SU-DHL-6 (cell line): ENCODE measurements around the gene TRAF3IP1.

Source experiments
- H2AFZ ChIP-seq: fragments of 200-600 bp; sonication (generic); 2 replicates; pipeline ENCODE4 v1.6.1; 2014; ENCODE audit warnings: low read depth, mild to moderate bottlenecking, moderate library complexity, mixed read lengths, antibody characterized with exemption, low read length; ENCODE audit not compliant: severe bottlenecking
- H3F3A ChIP-seq: fragments of 200-600 bp; shearing (Covaris generic); 2 replicates; pipeline ENCODE4 v1.6.0; 2016; ENCODE audit warnings: antibody characterized with exemption, mild to moderate bottlenecking; ENCODE audit not compliant: insufficient read depth
- H3K27ac ChIP-seq: fragments of 200-600 bp; sonication (generic); 2 replicates; pipeline ENCODE4 v1.5.1; 2016; ENCODE audit warnings: low read depth, mild to moderate bottlenecking, low read length, moderate library complexity, mixed read lengths
- H3K27me3 ChIP-seq: fragments of 200-600 bp; sonication (generic), shearing (Covaris generic); 2 replicates; pipeline ENCODE4 v1.6.0; 2014; ENCODE audit warnings: mild to moderate bottlenecking, low read length
- H3K36me3 ChIP-seq: fragments of 200-600 bp; sonication (generic); 2 replicates; pipeline ENCODE4 v1.6.1; 2014; ENCODE audit warnings: mild to moderate bottlenecking, low read length, mixed read lengths
- H3K4me2 ChIP-seq: fragments of 300-600, 200-600 bp; shearing (Covaris generic), sonication (generic); 2 replicates; pipeline ENCODE4 v1.6.0; 2014; ENCODE audit warnings: low read length, low read depth, mild to moderate bottlenecking; ENCODE audit not compliant: poor library complexity, severe bottlenecking
- H3K4me3 ChIP-seq: fragments of 200-600 bp; sonication (generic); 2 replicates; pipeline ENCODE4 v1.5.1; 2014; ENCODE audit warnings: antibody characterized with exemption, low read length, mild to moderate bottlenecking, mixed read lengths; ENCODE audit not compliant: insufficient read depth, poor library complexity, severe bottlenecking
- H3K79me2 ChIP-seq: fragments of 200-600 bp; sonication (generic); 2 replicates; pipeline ENCODE4 v1.6.1; 2014; ENCODE audit warnings: mild to moderate bottlenecking, low read length, moderate library complexity; ENCODE audit not compliant: insufficient read depth
- H3K9ac ChIP-seq: fragments of 200-600 bp; sonication (generic); 2 replicates; pipeline ENCODE4 v1.7.0; 2014; ENCODE audit warnings: mild to moderate bottlenecking, low read length
- H3K9me2 ChIP-seq: fragments of 200-600 bp; sonication (generic); replicated peaks from 2 replicates; pipeline ENCODE4 v1.6.1; 2014; ENCODE audit warnings: low read length; ENCODE audit not compliant: insufficient read depth
- H3K9me3 ChIP-seq: fragments of 200-600 bp; sonication (generic); 2 replicates; pipeline ENCODE4 v1.6.1; 2014; ENCODE audit warnings: low read length, mixed read lengths; ENCODE audit not compliant: insufficient read depth
- H4K20me1 ChIP-seq: fragments of 200-600 bp; sonication (generic); 2 replicates; pipeline ENCODE4 v1.6.1; 2014; ENCODE audit warnings: low read depth, mild to moderate bottlenecking, antibody characterized with exemption, low read length, moderate library complexity, mixed read lengths
- EZH2phosphoT487 ChIP-seq: fragments of 200-600 bp; sonication (generic), shearing (Covaris generic); conservative IDR thresholded peaks from 2 replicates; pipeline ENCODE4 v1.6.1; 2018; ENCODE audit warnings: mild to moderate bottlenecking, antibody characterized with exemption, low read length, moderate library complexity, mixed read lengths
- TF ChIP-seq, protein P1 (sequence below): fragments of 200-600 bp; sonication (generic); IDR thresholded peaks from one replicate; pipeline ENCODE4 v1.5.1; 2017; ENCODE audit warnings: antibody characterized with exemption, mild to moderate bottlenecking, low read length, moderate library complexity; ENCODE audit not compliant: insufficient read depth, poor library complexity, severe bottlenecking

Gene TRAF3IP1

DNA sequence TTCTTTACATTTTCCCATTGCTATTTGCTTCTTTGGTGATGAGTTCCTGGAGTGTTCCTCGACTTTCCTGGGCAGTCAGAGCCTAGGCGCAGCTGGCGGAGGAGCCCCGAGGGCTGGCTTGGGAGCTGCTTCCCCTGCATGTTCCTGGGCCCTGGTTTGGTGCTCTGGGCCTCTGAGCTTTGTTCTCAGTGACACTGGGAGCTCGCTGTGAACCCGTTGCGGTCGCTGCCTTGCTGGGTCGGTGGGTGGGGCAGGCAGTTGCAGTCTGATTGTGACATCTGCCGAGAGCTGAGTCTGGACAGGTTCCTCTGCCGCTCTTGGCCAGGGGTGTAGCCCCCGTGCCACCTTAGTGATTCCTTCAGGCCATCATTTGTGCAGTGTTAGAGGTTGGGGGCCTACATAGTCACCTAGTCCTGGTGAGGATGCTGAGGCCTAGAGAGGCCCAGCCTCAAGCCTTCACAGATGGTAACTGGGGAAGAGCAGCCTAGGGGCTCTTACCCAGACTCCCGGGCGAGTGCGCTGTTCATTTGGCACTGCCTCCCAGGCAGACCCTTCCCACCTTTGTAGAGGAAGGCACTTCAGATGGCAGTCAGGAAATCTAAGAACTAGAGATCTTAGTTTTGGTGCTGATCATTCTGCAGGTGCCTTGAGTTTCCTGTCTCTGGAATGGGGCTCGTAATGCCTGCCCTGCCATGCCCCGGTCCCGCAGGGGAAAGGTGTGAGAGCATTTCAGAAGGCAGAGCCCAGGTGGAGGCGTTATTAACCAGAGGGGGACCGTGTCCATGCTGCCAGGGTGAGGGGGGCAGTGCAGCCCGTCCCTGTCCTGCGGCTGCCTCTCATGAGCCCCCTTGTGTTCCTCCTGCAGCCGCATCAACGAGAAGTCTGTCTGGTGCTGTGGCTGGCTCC lies 114.8 kb downstream of the TRAF3IP1 start:
- Histone ChIP-seq H3K9me2 (no peaks in the 10 kb centered on the region), H3K9me3 (no peaks in the 10 kb centered on the region), H3F3A (no peaks in the 10 kb centered on the region), H3K27ac (no peak overlapping the region), H3K4me2 (no peak overlapping the region), H2AFZ (no peak overlapping the region), H3K27me3 (no peaks in the 10 kb centered on the region), H3K36me3 (peaks cover 4% of the 10 kb centered on the region; the same call in 1 of the 2 replicates), H4K20me1 (peaks cover 8% of the 10 kb centered on the region; the same call in 1 of the 2 replicates), H3K9ac (no peak overlapping the region), H3K79me2 (peaks cover 61% of the 10 kb centered on the region), H3K4me3 (no peak overlapping the region)
- TF ChIP-seq EZH2phosphoT487, result no peak
- TF ChIP-seq, protein P1, sequence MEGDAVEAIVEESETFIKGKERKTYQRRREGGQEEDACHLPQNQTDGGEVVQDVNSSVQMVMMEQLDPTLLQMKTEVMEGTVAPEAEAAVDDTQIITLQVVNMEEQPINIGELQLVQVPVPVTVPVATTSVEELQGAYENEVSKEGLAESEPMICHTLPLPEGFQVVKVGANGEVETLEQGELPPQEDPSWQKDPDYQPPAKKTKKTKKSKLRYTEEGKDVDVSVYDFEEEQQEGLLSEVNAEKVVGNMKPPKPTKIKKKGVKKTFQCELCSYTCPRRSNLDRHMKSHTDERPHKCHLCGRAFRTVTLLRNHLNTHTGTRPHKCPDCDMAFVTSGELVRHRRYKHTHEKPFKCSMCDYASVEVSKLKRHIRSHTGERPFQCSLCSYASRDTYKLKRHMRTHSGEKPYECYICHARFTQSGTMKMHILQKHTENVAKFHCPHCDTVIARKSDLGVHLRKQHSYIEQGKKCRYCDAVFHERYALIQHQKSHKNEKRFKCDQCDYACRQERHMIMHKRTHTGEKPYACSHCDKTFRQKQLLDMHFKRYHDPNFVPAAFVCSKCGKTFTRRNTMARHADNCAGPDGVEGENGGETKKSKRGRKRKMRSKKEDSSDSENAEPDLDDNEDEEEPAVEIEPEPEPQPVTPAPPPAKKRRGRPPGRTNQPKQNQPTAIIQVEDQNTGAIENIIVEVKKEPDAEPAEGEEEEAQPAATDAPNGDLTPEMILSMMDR, result no peak

DNA sequence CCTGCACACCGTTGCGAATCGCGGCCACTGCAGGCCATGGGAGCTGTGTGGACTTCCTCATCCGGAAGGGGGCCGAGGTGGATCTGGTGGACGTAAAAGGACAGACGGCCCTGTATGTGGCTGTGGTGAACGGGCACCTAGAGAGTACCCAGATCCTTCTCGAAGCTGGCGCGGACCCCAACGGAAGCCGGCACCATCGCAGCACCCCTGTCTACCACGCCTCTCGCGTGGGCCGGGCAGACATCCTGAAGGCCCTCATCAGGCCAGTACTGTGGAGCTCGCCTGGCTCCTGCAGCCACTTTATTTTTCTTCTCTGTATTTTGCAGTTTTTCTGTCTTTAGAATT lies 115.4 kb downstream of the TRAF3IP1 start:
- Histone ChIP-seq H4K20me1 (peaks cover 11% of the 10 kb centered on the region; the same call in 1 of the 2 replicates), H3K9me2 (no peaks in the 10 kb centered on the region), H3K9ac (no peak overlapping the region), H3K79me2 (peaks cover 61% of the 10 kb centered on the region), H3K9me3 (no peaks in the 10 kb centered on the region), H2AFZ (no peak overlapping the region), H3K4me2 (no peak overlapping the region), H3K27ac (no peak overlapping the region), H3F3A (no peaks in the 10 kb centered on the region), H3K36me3 (peaks cover 4% of the 10 kb centered on the region; the same call in 1 of the 2 replicates), H3K4me3 (no peak overlapping the region), H3K27me3 (no peaks in the 10 kb centered on the region)
- TF ChIP-seq, protein P1, result no peak
- no peak for TF ChIP-seq EZH2phosphoT487

DNA sequence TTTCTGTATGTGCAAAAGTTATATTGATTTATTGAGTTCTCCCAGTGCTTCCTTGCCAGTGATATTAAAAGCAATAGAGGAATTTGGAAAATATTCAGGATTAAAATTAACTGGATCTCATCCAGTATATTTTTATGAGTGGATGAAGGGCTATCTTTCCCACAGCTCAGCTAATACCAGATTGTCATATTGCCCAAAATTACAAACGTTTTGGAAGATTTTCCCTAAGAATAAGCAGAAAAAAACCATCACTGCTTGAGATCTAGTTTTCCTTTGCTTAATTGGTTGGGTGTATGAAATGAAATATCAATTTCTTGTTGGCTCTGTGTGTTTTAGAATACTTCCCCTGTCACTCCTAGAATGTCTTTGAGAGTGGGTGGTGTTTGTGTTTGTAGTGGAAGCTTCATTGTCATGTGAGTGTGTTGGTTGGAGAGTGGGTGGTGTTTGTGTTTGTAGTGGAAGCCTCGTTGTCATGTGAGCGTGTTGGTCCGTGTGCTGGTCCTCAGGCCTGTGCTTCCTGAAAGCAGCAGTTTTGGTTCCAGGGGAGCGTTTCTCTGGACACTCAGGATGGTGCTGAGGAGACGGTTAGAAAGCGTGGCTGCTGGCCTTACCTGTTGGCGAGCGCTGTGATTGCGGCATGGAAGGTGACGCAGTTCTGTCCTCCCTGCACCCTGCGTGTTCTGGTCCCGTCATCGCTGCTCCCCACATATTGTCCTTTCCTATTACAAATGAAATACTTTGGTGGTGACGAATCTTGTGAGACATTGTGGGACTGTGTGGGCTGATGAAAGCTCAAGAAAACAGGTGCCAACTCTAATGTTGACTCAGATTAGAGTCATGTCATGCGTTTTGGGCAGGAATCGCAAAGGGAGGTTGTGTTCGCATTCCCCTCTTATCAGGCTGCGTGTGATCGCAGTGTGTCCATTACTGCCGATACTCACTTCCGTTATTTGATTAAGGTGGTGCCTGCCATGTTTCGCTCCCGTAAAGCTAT lies 118.8 kb downstream of the TRAF3IP1 start:
- Histone ChIP-seq H3K27me3 (no peaks in the 10 kb centered on the region), H3K36me3 (peaks cover 4% of the 10 kb centered on the region; the same call in 1 of the 2 replicates), H3K4me2 (no peak overlapping the region), H3K27ac (no peak overlapping the region), H3K79me2 (peaks cover 59% of the 10 kb centered on the region), H2AFZ (no peak overlapping the region), H3F3A (no peaks in the 10 kb centered on the region), H4K20me1 (peaks cover 17% of the 10 kb centered on the region), H3K9ac (no peak overlapping the region), H3K4me3 (no peak overlapping the region), H3K9me3 (no peaks in the 10 kb centered on the region), H3K9me2 (no peaks in the 10 kb centered on the region)
- no peak for TF ChIP-seq EZH2phosphoT487
- TF ChIP-seq, protein P1, result no peak
